Measurements from ENCODE around the gene TPSG1.
"Not testable (repeated sequence)": the region's sequence is repeated elsewhere in the genome, so short reads cannot be mapped to it uniquely, and the experiment has no call there.

Gene TPSG1

DNA sequence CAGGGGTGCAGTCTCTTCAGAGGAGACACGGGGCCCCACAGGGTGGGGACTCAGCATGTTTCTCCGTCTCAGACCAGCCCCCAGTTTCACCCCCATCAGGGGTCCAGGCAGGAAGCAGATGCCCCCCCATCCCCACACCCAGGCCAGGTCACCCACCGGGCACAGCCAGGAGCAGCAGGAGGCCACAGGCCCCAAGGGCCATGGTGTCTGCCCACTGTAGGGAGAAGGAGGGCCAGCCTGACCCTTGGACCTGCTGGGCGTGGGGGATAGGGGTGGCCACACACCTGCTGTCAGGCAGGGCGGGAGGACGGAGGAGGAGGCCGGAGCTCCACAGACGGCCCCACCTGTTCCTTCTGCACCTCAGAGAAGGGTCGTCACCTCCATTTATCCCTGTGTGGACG is at the start of gene TPSG1:
TSS of gene TPSG1 (minus strand) at position 218 of the 401 bp plus-strand sequence. CDS start at position 202, 16 bp downstream.
- Mint-ChIP-seq H3K36me3 (no peaks in the 10 kb centered on the region), H3K27ac (no peak within 1 kb of the TSS), H3K27me3 (peaks cover 9% of the 10 kb centered on the region), H3K4me1 (no peaks in the 10 kb centered on the region), H3K4me3 (no peak within 1 kb of the TSS), H3K9me3 (no peaks in the 10 kb centered on the region)
- DNase-seq (ENCODE audit: low spot score in 2 of 2): no peak
- ATAC-seq (ENCODE audit: low read depth): no peak

- Mint-ChIP-seq H3K27me3 (peaks cover 25% of the 10 kb centered on the region), H3K4me3 (no peak overlapping the region)
These were observed 49.7 kb upstream of the TPSG1 start for GRCh38 chr16:1274767-1275166.

GRCh38 chr16:1273816-1274215 is 48.7 kb upstream of the TPSG1 start:
- H3K9me3 Mint-ChIP-seq: no peaks in the 10 kb centered on the region
- ATAC-seq (ENCODE audit: low read depth) (no peak), DNase-seq (ENCODE audit: low spot score in 2 of 2) (no peak)
- H3K4me3 Mint-ChIP-seq: no peak overlapping the region
- H3K36me3 Mint-ChIP-seq: no peaks in the 10 kb centered on the region
- H3K4me1 Mint-ChIP-seq: peaks cover 5% of the 10 kb centered on the region
- H3K27me3 Mint-ChIP-seq: peaks cover 29% of the 10 kb centered on the region
- no peak overlapping the region for H3K27ac Mint-ChIP-seq

More at GRCh38 chr16:1274767-1275166, 49.7 kb upstream of the TPSG1 start:
- H3K27ac Mint-ChIP-seq: no peak overlapping the region
- H3K4me1 Mint-ChIP-seq: peaks cover 5% of the 10 kb centered on the region
- no peaks in the 10 kb centered on the region for H3K9me3 Mint-ChIP-seq
- DNase-seq (ENCODE audit: low spot score in 2 of 2): no peak
- H3K36me3 Mint-ChIP-seq: no peaks in the 10 kb centered on the region
- ATAC-seq (ENCODE audit: low read depth): no peak

GRCh38 chr16:1272453-1273198 is 47.6 kb upstream of the TPSG1 start:
- no peak for ATAC-seq (ENCODE audit: low read depth)
- no peak for DNase-seq (ENCODE audit: low spot score in 2 of 2)
- H3K4me1 Mint-ChIP-seq: peaks cover 5% of the 10 kb centered on the region
- no peaks in the 10 kb centered on the region for H3K36me3 Mint-ChIP-seq
- H3K4me3 Mint-ChIP-seq: no peak overlapping the region
- no peaks in the 10 kb centered on the region for H3K9me3 Mint-ChIP-seq
- no peak overlapping the region for H3K27ac Mint-ChIP-seq
- H3K27me3 Mint-ChIP-seq: peaks cover 26% of the 10 kb centered on the region

GRCh38 chr16:1271724-1272413 is 46.8 kb upstream of the TPSG1 start:
- H3K36me3 Mint-ChIP-seq; H3K4me3 Mint-ChIP-seq; DNase-seq (ENCODE audit: low spot score in 2 of 2); H3K27ac Mint-ChIP-seq; H3K9me3 Mint-ChIP-seq; ATAC-seq (ENCODE audit: low read depth); H3K4me1 Mint-ChIP-seq: not testable (repeated sequence)
- H3K27me3 Mint-ChIP-seq: peaks cover 24% of the 10 kb centered on the region

DNA sequence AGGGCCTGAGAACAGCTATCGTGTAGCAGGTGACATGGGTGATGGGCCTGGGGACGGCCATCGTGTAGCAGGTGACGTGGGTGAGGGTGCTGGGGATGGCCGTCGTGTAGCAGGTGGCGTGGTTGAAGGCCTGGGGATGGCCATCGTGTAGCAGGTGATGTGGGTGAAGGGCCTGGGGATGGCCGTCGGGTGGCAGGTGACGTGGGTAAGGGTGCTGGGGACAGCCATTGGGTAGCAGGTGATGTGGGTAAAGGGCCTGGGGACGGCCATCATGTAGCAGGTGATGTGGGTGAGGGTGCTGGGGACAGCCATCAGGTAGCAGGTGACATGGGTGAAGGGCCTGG is 46.3 kb upstream of the TPSG1 start:
- no peaks in the 10 kb centered on the region for H3K36me3 Mint-ChIP-seq
- peaks cover 24% of the 10 kb centered on the region for H3K27me3 Mint-ChIP-seq
- H3K4me1 Mint-ChIP-seq: peaks cover 5% of the 10 kb centered on the region
- DNase-seq (ENCODE audit: low spot score in 2 of 2): no peak
- ATAC-seq (ENCODE audit: low read depth): no peak
- H3K27ac Mint-ChIP-seq: no peak overlapping the region
- no peaks in the 10 kb centered on the region for H3K9me3 Mint-ChIP-seq
- H3K4me3 Mint-ChIP-seq: no peak overlapping the region

- not testable (repeated sequence) for H3K4me1 Mint-ChIP-seq; H3K4me3 Mint-ChIP-seq; DNase-seq (ENCODE audit: low spot score in 2 of 2); ATAC-seq (ENCODE audit: low read depth); H3K36me3 Mint-ChIP-seq; H3K27ac Mint-ChIP-seq; H3K9me3 Mint-ChIP-seq
- H3K27me3 Mint-ChIP-seq: peaks cover 19% of the 10 kb centered on the region
These were observed 44.4 kb upstream of the TPSG1 start for GRCh38 chr16:1269418-1269817.

- peaks cover 3% of the 10 kb centered on the region for H3K9me3 Mint-ChIP-seq
- ATAC-seq (ENCODE audit: low read depth) (no peak), DNase-seq (ENCODE audit: low spot score in 2 of 2) (no peak)
- H3K36me3 Mint-ChIP-seq: no peaks in the 10 kb centered on the region
- peaks cover 9% of the 10 kb centered on the region for H3K27me3 Mint-ChIP-seq
- H3K4me3 Mint-ChIP-seq: no peak overlapping the region
- H3K27ac Mint-ChIP-seq: no peak overlapping the region
- H3K4me1 Mint-ChIP-seq: no peaks in the 10 kb centered on the region
These were observed 40.8 kb upstream of the TPSG1 start for GRCh38 chr16:1265826-1266225.

DNA sequence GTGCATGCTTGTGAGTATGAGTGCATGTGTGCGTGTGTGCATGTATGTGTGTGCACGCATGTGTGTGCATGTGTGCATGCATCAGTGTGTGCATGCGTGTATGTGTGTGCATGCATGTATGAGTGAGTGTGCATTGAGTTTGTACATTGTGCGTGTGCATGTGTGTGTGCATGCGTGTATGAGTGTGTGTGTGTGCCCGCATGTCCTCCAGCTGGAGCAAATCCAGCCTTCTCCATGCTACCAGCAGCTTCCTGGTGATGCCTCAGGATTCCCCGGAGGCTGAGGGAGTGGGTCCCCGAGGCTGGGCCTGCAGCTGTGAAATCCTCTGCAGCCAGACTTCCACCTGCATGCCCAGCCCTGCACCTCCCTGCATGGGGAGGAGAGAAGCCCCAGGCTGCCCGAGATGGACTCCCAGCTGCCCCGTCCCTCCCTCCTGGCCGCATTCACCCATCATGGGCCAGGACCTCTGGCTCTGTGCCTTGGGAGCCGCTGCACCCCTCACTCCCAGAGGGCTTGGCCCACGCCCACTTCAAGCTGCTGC is 40.1 kb upstream of the TPSG1 start:
- no peaks in the 10 kb centered on the region for H3K36me3 Mint-ChIP-seq
- peaks cover 13% of the 10 kb centered on the region for H3K27me3 Mint-ChIP-seq
- peaks cover 3% of the 10 kb centered on the region for H3K9me3 Mint-ChIP-seq
- no peak overlapping the region for H3K4me3 Mint-ChIP-seq
- H3K27ac Mint-ChIP-seq: no peak overlapping the region
- DNase-seq (ENCODE audit: low spot score in 2 of 2) (no peak), ATAC-seq (ENCODE audit: low read depth) (no peak)
- H3K4me1 Mint-ChIP-seq: no peaks in the 10 kb centered on the region

GRCh38 chr16:1264345-1265089 is 39.4 kb upstream of the TPSG1 start:
- H3K4me1 Mint-ChIP-seq: no peaks in the 10 kb centered on the region
- no peak overlapping the region for H3K27ac Mint-ChIP-seq
- H3K36me3 Mint-ChIP-seq: no peaks in the 10 kb centered on the region
- ATAC-seq (ENCODE audit: low read depth) (no peak), DNase-seq (ENCODE audit: low spot score in 2 of 2) (no peak)
- H3K9me3 Mint-ChIP-seq: peaks cover 3% of the 10 kb centered on the region
- no peak overlapping the region for H3K4me3 Mint-ChIP-seq
- peaks cover 10% of the 10 kb centered on the region for H3K27me3 Mint-ChIP-seq

DNA sequence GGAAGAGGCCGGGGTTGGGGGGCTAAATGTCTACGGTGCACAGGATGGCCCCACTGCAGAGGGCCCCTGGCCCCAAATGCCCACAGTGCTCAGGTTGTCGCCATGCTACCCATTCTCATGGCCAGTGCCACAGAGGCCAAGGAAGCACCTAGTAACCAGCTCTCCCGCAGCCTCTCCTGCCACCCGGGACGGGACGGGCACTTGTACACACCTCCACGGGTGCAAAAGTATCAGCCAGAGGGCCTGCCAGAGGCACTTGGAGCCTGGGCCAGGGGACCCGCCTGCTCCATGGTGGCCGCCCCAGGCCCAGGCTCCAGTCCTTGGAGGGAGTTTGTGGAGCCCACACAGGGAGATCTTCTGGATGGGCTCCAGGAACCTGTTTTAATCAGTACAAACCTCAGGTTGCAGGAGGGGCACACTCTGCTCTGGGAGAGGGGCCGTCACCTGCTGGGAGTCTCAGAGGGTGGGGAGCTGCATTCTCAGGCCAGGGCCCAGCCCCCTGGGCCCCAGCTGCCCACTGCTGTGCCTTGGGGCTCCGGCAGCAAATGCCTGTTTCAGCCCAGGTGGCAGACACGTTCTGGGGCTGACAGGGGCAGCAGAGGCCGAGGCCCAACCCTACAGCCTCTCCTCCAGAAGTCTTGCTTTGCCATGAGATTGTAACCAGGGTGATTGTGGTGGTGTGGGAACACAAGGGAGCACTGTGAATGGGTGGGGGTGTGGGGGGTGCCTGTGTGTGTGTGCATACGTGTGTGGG is 38.7 kb upstream of the TPSG1 start:
- Mint-ChIP-seq H3K27me3 (peaks cover 11% of the 10 kb centered on the region), H3K9me3 (peaks cover 3% of the 10 kb centered on the region), H3K4me1 (no peaks in the 10 kb centered on the region), H3K4me3 (no peak overlapping the region), H3K36me3 (no peaks in the 10 kb centered on the region), H3K27ac (no peak overlapping the region)
- no peak for ATAC-seq (ENCODE audit: low read depth)
- no peak for DNase-seq (ENCODE audit: low spot score in 2 of 2)

DNA sequence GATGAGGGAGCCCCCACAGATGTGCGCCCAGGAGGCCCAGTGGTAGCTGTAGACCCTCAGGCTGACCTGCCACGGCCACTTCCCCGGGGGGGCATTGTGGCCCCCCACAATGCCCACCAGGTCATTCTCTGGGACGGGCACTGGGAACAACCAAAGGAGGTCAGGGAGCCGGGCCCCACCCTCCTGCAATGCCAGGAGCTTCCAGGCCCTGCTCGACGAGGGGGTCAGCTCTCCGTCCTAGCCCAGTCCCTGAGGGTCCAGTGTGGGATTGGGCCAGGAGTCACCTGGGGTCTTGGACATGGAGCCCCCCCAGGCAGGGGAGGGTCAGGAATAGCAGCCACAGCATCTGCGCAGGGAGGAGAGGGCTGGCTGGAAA is 37.8 kb upstream of the TPSG1 start:
- Mint-ChIP-seq H3K27me3 (peaks cover 13% of the 10 kb centered on the region), H3K4me3 (no peak overlapping the region), H3K36me3 (no peaks in the 10 kb centered on the region), H3K27ac (no peak overlapping the region), H3K4me1 (no peaks in the 10 kb centered on the region), H3K9me3 (peaks cover 3% of the 10 kb centered on the region)
- no peak for DNase-seq (ENCODE audit: low spot score in 2 of 2)
- ATAC-seq (ENCODE audit: low read depth): no peak

DNA sequence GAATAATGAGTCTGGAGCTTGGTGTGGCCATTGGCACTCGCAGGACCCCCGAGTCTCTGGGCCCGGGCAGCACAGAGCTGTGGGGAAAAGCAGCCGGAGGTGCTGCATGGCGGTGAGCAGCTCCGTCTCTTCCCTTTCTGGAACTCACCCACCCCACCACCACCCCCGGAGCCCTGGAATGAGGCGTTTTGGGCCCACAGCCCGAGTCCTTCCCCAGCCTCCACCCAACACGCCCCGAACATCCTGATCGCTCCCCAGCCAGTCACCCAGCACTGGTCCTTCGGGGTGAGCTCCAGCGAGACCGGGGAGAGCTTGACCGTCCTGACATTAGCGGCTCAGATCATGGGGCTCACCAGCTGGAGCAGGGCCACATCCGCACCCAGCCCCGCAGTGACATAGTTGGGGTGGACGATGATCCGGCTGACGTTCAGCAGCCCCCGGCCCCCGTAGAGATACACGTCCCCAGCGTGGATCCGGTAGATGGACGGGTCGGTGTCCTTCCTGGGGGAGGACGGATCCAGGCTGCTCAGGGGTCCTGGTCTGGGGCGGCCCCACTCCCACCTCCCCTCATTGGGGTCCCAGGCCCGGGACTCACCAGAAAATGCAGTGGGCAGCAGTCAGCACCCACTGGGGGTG is 37.3 kb upstream of the TPSG1 start:
- Mint-ChIP-seq H3K27me3 (peaks cover 13% of the 10 kb centered on the region), H3K4me3 (no peak overlapping the region), H3K36me3 (no peaks in the 10 kb centered on the region), H3K9me3 (peaks cover 3% of the 10 kb centered on the region), H3K27ac (no peak overlapping the region), H3K4me1 (no peaks in the 10 kb centered on the region)
- ATAC-seq (ENCODE audit: low read depth) (no peak), DNase-seq (ENCODE audit: low spot score in 2 of 2) (no peak)
